Kidney (tissue), 14 donors: ENCODE data around the gene CRADD. TPM values are rescaled to one million over a fixed set of nuclear protein-coding genes. Genes with fewer than 3 reads are reported as not detected.

ENCODE experiments used
- DNase-seq, 5 donors: peaks; one replicate each; pipeline ENCODE4 v3.0.0-alpha.2; 2013 to 2020
- FAIRE-seq: peaks from 2 replicates; lab custom pipeline; 2012; peaks lifted over from hg19 to GRCh38; lab: Jason Lieb, UNC
- H3K27ac ChIP-seq, 2 donors: one replicate each; pipeline ENCODE4 v1.7.0; 2013; ENCODE audit warnings: low read depth in 2 of 2, low read length in 2 of 2, inconsistent platforms in 1 of 2
- H3K27me3 ChIP-seq: one replicate; pipeline ENCODE4 v1.7.1; 2013; ENCODE audit warnings: low read length, inconsistent platforms; ENCODE audit not compliant: control insufficient read depth, insufficient read depth
- H3K36me3 ChIP-seq, 3 donors: one replicate each; pipeline versions ENCODE4 v1.7.0 to v1.7.1; 2013; ENCODE audit warnings: low read length in 3 of 3, control low read depth in 1 of 3, inconsistent platforms in 1 of 3; ENCODE audit not compliant: insufficient read depth in 3 of 3, control insufficient read depth in 2 of 3
- H3K4me1 ChIP-seq, 3 donors: one replicate each; pipeline versions ENCODE4 v1.7.0 to v1.7.1; 2013; ENCODE audit warnings: low read length in 3 of 3, inconsistent platforms in 1 of 3, low read depth in 1 of 3; ENCODE audit not compliant: control insufficient read depth in 2 of 3, insufficient read depth in 2 of 3
- H3K4me3 ChIP-seq, 3 donors: one replicate each; pipeline versions ENCODE4 v1.7.0 to v1.8.1; 2013; ENCODE audit warnings: low read length in 3 of 3, control low read depth in 1 of 3, inconsistent platforms in 1 of 3
- H3K9ac ChIP-seq, 3 donors: one replicate each; pipeline versions ENCODE4 v1.7.0 to v1.7.1; 2013; ENCODE audit warnings: low read length in 3 of 3, control low read depth in 1 of 3, inconsistent platforms in 1 of 3
- H3K9me3 ChIP-seq, 3 donors: one replicate each; pipeline versions ENCODE4 v1.7.0 to v1.7.1; 2013; ENCODE audit warnings: low read length in 3 of 3, control low read depth in 1 of 3, inconsistent platforms in 1 of 3; ENCODE audit not compliant: control insufficient read depth in 2 of 3, insufficient read depth in 1 of 3
- CTCF ChIP-seq: IDR thresholded peaks from 3 replicates; pipeline ENCODE4 v1.5.1; 2012; ENCODE audit warnings: mild to moderate bottlenecking, moderate library complexity, borderline replicate concordance; ENCODE audit not compliant: insufficient read depth; ENCODE audit errors: extremely low read depth
- intact Hi-C: fragments of 100-400 bp; cut with DNase I; formaldehyde crosslinking; loops from one replicate; pipeline ENCODE4 v1.11.1; 2022
- polyA plus RNA-seq: library from polyadenylated mRNA; stranded (reverse); fragments of 350-450 nt; fragmentation: Illumina TruSeq; extraction: RNeasy Lipid Tissue Mini Kit (QIAGEN cat#74804); gene quantifications from one replicate; pipeline ENCODE4 v1.2.3, GENCODE V29; 2014; ENCODE audit warnings: low read depth, low replicate concordance; ENCODE audit not compliant: insufficient read depth
- total RNA-seq: library from RNA; stranded (reverse); fragmentation: NEBNext Ultra II Directional; extraction: Animal tissue kit (Norgen Biotek cat#: 25700); gene quantifications from one replicate; pipeline ENCODE4 v1.2.1, GENCODE V29; 2021
- donor health status: control.
- donor health status: control.
- donor health status: control.
- donor health status: control.
- donor health status: control.
- donor health status: DM: yes; HTN: yes; CAD: no.
- donor health status: Normal renal cell carcinoma (clear cell type).

The CRADD gene
- total and polyA plus RNA-seq, 2 donors from 2014 or later: 19.1 to 28.8 TPM

DNA sequence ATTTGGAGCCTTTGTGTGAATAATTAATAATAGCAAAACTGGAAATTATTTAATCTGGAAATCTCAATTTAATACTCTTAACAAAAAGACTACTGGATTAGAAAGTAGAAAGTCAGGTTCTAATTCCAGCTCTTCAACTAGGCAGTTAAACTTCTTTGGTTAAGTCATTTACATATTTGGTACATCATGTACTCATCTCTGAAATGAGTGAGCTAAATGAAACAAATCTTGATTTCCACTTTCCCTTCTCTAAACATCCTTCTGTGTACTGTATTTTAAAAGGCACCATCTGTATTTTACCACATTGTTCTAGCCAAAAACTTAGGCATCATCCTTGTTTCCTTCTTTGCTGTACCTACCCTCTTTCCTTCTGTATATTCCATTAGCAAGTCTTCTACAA, 26.9 kb downstream of the CRADD start:
- intact Hi-C loops: no loop called here
- H3K36me3 ChIP-seq: no peaks in the 10 kb centered on the region
- no peaks in the 10 kb centered on the region for H3K9me3 ChIP-seq
- no peak overlapping the region for H3K27ac ChIP-seq
- H3K27me3 ChIP-seq: no peaks in the 10 kb centered on the region
- DNase-seq (no peak), FAIRE-seq (no peak)
- H3K9ac ChIP-seq: no peak overlapping the region
- peaks cover 0 to 8% (median 5%) of the 10 kb centered on the region in 3 donors for H3K4me1 ChIP-seq
- H3K4me3 ChIP-seq: no peak overlapping the region
- no peak for TF ChIP-seq CTCF

DNA sequence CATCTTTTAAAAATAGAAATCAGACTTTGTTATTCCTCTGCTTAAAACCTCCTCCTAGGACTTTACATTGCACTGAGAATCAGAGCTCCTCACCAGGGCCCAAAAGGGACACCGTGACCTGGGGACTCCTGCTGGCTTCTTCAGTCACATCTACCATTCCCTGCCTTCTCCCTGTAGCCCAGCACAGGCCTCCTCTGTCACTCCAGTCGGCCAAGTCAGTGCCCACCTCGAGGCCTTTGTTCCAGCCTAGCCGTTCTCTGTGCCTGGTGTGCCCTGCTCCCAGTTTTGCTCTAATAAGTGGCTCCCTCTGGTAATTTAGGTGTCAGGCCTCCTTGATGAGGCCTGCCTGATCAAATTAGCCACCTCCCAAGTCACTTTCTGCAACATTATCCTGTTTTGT, 27.4 kb downstream of the CRADD start:
- DNase-seq (no peak), FAIRE-seq (no peak)
- Histone ChIP-seq H3K4me1 (peaks cover 0 to 8% (median 5%) of the 10 kb centered on the region in 3 donors), H3K4me3 (no peak overlapping the region), H3K36me3 (no peaks in the 10 kb centered on the region), H3K9ac (no peak overlapping the region), H3K9me3 (peaks cover 0 to 3% (median 0%) of the 10 kb centered on the region in 3 donors), H3K27ac (no peak overlapping the region), H3K27me3 (no peaks in the 10 kb centered on the region)
- intact Hi-C loops: no loop called here
- TF ChIP-seq CTCF: no peak

- Histone ChIP-seq H3K9ac (no peak overlapping the region), H3K4me3 (no peak overlapping the region), H3K27ac (no peak overlapping the region), H3K36me3 (no peaks in the 10 kb centered on the region), H3K4me1 (peaks cover 0 to 8% (median 5%) of the 10 kb centered on the region in 3 donors), H3K9me3 (peaks cover 0 to 8% (median 0%) of the 10 kb centered on the region in 3 donors), H3K27me3 (no peaks in the 10 kb centered on the region)
- intact Hi-C loops: no loop called here
- FAIRE-seq (no peak), DNase-seq (no peak)
- TF ChIP-seq CTCF: no peak
Observed at GRCh38 chr12:93705237-93705636, 28.1 kb downstream of the CRADD start.

GRCh38 chr12:93706387-93706786, 29.2 kb downstream of the CRADD start:
- TF ChIP-seq CTCF: no peak
- Histone ChIP-seq H3K4me1 (peaks cover 0 to 8% (median 5%) of the 10 kb centered on the region in 3 donors), H3K27ac (no peak overlapping the region), H3K9me3 (peaks cover 0 to 8% (median 0%) of the 10 kb centered on the region in 3 donors), H3K36me3 (no peaks in the 10 kb centered on the region), H3K9ac (no peak overlapping the region), H3K27me3 (no peaks in the 10 kb centered on the region), H3K4me3 (no peak overlapping the region)
- FAIRE-seq: no peak
- DNase-seq: no peak
- intact Hi-C loops: no loop called here
